ENCODE data around the gene MRLN.

DNA sequence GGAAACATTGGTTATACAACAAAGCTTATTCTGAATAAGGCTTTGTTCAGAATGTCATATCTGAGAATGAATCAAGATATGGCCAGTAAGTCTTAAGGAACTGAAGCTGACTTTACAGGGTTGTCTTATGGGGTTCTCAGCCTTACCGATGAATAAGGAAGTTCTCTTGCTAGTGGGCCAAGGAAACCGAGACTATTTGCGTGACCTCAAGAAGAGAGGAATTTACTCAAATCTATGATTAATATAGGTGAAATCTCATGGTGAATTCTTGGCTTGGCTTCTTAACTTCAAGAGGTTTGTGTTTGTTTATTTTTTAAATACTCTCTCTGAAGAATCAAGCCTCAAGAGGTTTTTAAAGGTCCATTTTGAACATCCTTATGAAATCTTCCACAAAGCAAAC is 4.7 kb upstream of the MRLN start:
- TF ChIP-seq, protein P1, sequence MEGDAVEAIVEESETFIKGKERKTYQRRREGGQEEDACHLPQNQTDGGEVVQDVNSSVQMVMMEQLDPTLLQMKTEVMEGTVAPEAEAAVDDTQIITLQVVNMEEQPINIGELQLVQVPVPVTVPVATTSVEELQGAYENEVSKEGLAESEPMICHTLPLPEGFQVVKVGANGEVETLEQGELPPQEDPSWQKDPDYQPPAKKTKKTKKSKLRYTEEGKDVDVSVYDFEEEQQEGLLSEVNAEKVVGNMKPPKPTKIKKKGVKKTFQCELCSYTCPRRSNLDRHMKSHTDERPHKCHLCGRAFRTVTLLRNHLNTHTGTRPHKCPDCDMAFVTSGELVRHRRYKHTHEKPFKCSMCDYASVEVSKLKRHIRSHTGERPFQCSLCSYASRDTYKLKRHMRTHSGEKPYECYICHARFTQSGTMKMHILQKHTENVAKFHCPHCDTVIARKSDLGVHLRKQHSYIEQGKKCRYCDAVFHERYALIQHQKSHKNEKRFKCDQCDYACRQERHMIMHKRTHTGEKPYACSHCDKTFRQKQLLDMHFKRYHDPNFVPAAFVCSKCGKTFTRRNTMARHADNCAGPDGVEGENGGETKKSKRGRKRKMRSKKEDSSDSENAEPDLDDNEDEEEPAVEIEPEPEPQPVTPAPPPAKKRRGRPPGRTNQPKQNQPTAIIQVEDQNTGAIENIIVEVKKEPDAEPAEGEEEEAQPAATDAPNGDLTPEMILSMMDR (IDR thresholded peaks at IDR 0.05), result no peak
- no peak for TF ChIP-seq EP300 (IDR thresholded peaks at IDR 0.05)
- no peak for TF ChIP-seq POLR2AphosphoS5 (IDR thresholded peaks at IDR 0.05)

All from gastroesophageal sphincter (tissue), 3 donors.